Anterior cingulate cortex (tissue), 58 donors: ENCODE results near the gene CRNKL1.

Experiments used
- DNase-seq, 58 donors: peaks; one replicate each; lab custom pipeline; 2025; lab: John Stamatoyannopoulos, UW

CRNKL1 gene

DNA sequence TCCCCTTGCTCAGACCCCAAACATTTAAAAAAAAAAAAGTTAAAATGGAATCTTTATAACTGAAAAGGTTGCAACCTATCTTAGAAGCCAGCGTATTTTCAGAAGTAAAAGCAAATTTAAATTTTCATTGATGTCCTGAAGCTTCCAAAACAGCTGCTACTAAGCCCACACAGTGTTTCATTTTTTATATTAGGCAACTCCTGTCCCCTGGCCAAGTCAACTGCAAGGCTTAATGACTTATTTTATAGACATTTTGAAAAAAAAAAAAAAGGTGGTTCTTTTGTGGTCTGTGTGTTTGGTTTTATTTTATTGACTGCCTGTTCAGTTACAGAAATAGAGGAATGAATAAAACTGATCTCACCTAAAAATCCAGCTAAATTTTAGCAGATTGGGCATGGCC lies 13.1 kb upstream of the CRNKL1 start:
- DNase-seq: no peak

DNA sequence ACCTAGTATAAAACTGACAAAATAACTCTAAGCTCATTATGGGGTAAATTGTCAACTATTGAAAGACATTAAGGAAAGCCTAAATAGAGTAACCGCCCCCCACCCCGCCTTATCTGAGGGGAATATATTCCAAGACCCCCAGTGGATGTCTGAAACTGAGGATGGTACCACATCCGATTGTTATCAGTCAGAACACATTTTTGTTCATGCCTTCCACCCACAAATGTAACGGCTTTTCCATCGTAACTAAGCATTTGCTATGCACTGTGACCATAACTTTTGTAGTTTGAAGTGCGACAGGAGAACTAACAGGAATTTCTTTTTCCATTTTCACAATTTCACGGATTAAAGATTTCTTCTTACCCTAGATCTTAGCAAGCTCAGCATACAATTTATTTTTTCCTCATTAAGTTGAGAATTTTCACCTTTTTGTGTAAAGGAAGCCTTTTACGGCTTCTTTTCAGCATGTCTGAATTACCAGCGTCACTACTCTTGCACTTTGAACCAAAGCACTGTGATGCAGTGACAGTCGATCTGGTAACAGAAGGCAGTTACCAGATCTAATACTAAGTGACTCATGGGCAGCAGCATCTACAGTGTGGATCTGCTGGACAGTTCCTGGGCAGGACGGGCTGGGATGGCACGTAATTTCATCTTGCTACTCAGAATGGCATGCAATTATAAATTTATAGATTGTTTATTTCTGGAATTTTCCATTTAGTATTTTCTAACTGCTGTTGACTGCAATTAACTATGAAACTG lies 11.9 kb upstream of the CRNKL1 start:
- DNase-seq: no peak

DNA sequence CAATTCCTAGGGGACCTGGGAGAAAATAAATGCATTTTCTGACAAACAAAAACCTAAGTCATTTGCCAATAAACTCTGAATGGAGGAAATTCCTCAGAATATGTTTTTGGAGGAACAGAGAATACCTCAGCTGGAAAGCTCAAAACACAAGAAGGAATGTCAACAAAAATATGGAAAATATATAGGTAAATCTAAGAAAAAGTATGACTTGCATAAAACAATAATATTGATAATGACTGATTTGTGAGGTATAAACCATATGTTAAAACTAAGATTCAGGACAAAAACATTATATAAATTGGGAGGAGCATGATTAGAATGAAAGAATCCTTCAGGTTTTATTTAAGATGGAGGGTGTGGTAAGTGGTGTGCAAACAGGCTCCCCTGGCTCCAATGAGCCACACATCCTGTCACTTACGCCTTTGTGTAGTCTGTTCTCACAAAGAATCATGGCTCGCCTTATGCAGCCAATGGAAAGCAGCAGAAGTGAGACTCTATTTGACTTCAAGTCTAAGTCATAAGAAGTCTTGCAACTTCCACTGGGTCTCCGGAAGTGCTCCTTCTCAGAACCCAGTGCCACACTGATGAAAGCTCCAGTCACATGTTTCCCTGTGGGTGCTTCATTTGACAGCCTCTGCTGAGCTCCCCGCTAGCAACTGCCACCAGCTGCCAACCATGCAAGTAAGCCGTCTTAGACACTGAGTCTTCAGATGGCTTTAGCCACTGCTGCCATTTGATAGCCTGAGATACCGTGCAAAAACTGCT lies 8.2 kb upstream of the CRNKL1 start:
- no peak for DNase-seq

DNA sequence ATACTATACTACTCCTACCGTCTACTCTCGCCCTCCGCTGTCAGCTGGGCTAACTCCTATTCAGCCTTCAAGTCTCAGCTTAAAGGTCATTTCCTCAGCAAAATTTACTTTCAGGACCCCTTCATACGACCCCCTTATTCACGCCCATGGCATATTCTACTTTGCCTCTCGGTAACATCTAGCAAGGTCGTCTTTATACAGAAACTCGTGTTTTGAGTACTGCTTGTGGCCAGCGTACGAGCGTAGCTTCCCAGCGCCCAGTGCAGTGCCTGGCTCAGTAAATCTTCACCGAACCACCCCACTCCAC lies 546 bp downstream of the CRNKL1 start:
- no peak for DNase-seq

DNA sequence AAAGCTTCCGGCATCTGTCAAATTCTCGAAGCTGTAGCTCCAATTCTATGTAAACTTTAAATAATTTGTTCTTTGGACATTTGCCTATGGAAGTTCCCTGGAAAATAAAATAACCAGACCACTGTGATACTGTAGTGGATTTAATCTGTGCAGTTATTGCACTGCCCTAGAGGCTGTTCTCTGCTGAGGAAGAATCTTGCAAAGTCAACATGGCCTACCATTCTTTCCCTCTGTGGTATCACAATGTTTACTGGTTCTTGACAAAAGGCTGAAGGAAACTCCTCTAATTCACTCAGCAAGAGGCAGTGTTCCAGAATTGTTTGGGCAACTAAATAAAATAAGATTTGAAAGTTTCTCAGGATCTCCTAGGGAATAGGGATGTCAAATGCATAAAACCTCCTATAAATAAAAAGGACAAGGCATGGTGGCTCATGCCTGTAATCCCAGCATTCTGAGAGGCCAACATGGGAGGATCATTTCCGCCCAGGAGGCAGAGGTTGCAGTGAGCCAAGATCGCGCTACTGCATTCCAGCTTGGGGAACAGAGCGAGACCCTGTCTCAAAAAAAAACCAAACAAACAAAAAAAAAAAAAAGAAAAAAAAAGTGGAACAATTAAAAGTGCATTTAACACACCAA lies 12.4 kb downstream of the CRNKL1 start:
- no peak for DNase-seq

DNA sequence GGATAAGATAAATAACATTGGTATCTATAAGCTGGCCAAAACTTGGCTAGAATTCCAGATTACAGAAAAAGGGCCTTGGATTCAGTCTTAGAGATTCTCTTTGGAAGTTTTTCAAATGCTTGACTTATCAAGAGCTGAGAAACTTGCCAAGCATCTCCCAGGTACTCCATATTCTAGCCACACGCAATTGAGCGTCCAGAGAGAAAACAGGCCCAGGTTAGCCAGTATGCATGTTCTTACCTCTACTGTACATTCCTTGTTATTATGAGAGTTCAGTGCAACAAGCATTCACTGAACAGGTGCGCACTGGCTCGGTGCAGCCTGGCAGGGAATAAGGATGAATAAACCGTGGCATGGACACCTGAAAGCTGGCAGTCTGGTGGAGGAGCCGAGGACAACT lies 13.7 kb downstream of the CRNKL1 start:
- DNase-seq: no peak

DNA sequence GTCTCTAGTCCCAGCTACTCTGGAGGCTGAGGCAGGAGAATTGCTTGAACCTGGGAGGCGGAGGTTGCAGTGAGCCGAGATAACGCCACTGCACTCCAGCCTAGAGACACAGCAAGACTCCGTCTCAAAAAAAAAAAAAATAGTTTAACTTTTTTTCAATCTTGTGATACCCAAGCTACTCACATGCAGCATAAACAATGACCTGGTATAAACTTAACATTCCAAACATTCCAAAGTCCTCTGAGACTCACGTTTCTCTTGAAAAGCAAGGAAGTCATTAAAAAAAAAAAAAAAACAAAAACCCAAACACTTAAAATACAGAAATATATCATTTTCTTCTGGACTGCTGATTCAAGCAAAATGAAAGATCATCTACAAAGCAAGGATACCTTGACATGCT lies 14.3 kb downstream of the CRNKL1 start:
- DNase-seq: no peak

DNA sequence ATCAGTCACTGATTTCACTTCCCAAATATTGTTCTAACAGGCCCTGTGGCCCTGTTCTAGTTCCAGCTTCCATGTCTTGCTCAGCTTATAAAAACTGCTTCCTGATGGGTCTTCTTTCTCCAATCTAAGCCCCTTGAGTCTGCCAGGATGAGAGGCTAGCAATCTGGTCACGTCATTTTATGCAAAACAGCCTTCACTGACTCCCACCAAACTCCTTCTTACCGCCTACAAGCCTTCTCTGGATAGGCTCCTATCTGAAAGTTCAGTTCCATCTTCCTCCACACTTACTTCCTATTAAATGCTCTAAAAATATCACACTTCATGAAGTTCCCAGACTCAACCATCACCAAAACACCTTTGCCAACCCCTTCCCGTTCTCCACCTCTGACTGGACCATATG lies 15.5 kb downstream of the CRNKL1 start:
- DNase-seq: no peak

DNA sequence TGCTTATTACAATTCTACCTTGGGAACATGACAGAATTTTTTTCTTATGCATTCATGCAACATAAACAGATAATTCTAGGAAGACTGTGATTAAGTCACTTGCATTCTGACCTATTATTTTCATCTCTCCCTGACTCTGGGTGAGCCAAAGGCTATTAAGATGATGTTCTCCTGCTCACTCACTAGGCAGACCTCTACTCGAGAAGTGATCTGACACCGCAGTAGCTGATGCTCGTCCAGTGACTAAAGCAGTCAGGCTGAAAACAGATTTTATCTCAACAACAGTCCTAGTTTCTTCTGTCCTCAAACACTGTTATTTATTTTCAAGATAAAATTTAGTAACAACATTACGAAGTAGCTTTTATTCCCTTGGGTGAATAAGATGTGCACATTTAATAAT lies 17.8 kb downstream of the CRNKL1 start:
- DNase-seq: no peak

DNA sequence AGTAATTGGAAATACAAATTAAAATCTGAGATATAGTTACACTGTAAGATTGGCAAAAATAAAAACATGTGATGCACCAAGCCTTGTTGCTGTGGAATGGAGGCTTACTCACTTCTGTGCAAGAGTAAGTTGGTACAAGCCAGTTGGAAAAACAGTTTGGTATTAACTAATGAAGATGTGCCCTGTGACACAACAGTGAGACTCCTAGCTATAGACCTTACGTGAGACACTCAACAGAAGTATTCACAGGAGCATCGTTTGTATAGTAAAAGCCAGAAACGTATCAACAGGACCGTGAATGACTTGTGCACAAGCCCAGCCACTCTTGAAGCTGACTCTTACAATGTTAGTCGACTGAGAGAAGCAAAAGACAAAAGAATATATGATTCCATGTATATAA lies 20.5 kb downstream of the CRNKL1 start:
- DNase-seq: no peak

DNA sequence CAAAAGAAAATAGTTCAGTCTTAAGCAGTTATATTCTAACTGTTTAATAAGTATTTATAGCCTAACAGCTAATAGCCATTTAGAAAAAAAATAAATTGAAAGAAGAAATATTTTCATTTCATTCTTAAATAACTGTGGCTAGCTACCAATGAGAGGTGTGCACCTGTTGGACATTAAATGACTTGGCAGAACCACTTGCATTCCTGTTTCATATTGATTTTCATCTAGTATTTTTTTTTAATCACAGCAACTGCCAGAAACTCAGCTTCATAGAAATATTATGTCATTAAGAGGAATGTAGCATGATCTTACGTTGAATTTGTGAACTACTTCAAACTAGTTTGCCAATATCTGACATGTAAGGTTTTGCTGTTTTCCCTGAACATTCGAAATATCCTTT lies 25.0 kb downstream of the CRNKL1 start:
- DNase-seq: no peak

DNA sequence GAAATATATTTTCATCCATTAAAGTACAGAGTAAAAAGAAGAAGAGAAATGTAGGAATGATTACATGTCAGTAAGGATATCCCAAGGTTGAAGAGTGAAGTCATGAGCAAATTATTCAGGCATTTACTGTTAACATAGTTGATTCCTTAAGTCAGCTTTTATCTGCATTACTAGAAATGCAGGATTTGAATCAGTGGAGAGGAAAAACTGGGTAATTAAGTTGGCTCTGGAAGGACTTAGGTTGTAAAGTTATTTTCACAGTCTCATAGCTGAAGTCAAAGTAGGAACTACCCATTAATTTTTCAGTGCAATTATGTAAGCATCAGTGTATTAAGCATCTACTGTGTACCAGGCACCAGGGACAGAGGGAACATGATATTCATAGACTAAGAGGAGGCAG lies 27.3 kb downstream of the CRNKL1 start:
- no peak for DNase-seq

DNA sequence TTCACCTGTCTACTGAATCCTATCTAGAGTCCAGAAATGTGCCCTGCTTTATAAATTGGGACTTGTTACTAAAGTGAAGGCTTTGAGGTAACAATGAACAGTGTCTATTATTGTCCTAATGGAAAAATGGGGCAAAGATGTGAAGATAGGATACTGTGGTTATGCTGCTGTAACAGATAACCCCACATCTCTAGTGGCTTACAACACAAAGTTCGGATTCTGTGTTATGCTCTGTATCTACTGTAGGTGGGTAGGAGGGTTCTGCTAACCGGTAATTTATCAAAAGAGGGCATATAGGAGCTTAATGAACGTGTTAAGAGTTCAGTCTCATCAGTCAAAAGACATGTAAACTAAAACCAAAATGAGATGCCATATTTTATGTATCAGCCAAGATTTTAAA lies 28.9 kb downstream of the CRNKL1 start:
- DNase-seq: no peak

DNA sequence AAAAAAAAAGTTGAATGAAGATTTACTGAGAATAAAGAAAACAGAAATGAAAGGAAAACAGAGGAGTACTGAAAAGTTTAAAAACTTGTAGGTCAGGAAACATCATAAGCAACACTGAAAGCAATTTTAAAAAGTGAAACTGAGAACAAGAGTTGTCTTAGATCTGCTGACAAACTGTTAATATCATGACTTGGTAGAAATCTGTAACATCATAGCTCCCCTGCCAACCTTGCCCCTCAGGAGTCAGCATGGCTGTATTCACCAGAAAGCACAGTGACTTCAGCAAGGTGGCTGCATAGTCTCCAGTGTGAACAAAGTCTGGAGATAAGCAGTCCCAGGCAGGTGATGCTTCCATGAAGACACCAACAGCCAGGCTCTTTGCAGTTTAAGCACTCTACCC lies 29.8 kb downstream of the CRNKL1 start:
- no peak for DNase-seq

DNA sequence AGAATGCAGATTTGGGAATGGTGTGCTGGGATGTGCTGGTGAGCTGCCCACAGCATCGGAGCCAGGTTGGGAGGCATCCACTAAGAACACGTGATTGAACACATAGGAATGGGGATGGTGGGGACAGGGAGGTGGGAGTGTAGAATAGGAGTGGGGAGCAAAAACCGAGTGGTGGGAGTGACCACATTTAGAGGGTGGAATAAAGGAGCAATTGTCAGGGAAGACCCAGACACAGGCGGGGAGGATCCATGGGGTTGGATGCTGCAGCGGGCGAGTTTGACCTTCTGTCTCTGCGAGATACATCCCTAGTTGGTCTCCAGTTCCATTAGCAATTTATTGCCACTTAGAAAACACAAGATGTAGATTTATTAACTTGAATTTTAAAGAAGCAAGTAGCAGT lies 30.4 kb downstream of the CRNKL1 start:
- DNase-seq: no peak

DNA sequence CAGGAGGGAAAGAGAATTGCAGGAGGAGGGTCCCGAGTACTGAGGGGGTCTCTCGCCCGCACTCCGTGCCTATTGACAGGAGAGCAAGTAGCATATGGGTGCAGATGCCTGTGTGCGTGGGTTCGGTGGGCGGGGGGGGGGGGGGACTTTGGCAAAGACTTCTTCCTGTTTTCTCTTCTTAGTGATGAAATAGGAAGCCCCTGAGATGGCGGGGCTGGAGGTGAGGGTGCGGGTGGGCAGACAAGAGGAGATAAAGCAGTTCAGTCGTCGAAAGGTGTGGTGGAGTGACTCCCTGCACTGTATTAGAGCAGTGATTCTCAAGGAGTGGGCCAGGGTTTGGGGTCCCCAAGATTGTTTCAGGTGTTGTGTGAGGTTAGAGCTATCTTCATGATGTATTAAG lies 31.4 kb downstream of the CRNKL1 start:
- no peak for DNase-seq

DNA sequence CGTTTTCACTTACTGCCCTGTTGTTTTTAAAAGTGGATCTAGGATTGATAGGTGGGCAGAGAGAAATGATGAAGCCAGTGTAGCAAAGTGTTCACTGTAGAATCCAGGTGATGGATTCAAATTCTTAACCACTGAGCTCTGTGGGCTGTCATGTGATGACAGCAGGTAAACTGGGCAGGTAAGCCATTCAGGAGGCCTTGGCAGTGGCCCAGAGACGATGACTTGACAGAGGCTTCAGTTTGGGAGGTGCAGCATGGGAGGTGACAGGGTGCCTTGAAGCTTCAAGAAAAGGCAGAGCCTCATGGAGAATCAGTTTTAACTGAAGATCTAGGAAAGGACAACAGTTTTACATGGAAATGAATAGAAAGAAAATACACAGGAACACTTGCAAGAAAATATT lies 33.1 kb downstream of the CRNKL1 start:
- DNase-seq: no peak

DNA sequence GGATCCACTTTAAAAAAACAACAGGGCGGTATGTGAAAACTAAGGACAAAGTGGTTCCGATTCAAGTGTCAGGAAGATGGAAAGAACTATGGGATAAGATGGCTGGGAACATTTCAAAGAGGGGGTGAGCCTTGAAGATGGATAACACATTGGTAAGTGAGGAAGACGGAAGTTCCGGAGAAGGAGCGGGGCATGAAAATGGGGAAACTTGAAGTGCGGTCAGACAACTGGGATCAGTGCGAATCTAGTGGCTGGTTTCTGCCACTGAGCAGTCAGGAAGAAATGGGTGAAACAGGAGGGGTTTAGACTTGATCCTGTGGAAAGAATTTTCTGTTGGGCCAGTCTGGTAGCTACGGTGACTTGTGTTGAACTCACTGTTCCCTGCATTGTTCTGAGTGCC lies 33.9 kb downstream of the CRNKL1 start:
- DNase-seq: no peak

DNA sequence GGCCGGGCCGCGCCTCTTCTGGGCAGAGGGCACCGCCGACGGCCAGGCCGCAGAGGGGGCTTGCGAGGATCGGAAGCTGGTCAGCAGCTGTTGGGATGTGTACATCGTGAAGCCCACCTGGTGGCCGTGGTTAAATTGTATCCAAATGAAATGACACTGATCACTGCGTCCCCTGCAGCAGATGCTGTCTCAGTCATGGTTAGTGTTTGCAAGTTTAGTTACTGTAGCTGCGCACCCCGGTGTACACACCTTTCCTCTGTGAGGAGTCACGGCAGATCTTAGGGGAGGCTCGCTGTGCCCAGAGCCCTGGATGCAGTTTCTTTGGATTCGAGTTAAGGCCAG lies 34.5 kb downstream of the CRNKL1 start:
- no peak for DNase-seq

DNA sequence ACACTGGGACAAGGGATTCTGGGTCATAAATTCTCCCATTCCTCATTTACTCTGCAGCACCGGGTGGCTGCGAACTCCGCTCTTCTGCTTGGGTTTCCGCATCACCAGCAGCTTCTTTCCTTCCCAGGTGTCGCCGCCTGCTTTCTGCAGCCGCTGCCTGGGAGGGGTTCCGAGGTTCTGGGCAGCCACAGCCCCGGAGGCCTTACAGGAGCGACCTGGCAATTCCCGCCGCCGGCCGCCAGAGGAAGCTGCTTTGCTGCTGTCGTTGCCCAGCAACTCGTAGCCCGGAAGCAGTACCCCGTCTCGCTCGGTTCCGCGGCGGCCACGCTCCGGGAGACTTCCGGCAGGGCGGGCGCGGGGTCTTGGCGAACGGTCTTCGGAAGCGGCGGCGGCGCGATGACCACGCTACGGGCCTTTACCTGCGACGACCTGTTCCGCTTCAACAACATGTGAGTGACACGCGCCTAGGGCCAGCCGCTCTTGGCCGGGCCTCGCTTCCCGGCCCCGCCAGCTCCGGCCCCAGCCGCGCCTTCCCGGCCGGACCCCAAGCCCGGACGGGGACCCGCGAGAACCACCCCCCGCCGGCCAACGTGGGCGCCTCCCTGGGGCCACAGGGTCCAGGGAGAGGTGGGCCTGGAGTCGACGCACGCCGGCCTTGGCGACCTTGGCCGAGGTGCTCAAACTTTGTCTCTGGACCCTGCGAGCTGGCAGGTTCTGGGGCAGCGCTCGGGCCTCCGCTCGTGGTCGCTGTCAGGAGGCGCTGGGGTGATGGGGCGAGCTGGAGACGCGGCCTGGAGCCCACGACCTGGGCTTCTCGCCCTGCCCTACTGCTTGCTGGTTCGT lies 35.0 kb downstream of the CRNKL1 start, which contains the start of gene NAA20:
Gene NAA20 (plus strand): TSS at position 362 of the 843 bp plus-strand sequence. CDS start 35 bp downstream, at position 397.
- DNase-seq: peak; percentile 46 to 96 (median 90)

DNA sequence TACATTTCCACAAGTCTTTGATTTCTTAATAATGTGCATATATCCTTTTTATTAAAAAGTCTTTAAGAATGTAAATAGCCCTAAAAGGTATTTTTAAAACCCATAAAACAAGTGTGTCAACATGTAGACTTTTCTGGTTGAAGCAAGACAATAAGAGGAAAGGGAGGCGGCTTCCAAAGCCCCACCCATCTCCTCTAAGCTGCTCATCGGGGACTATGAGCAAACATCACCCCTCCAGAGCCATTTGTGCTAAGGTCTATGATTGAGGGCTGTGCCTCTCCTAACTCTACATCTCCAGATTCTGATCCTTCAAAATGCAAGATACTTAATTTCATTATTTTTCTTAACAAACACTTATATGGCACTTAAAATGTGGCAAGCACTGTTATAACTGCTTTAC lies 37.6 kb downstream of the CRNKL1 start:
- DNase-seq: no peak
